Parathyroid adenoma (tissue), 2 donors: Measurements from ENCODE around the gene THRA.

ENCODE experiments used
- H2AFZ ChIP-seq: fragments of 300-600 bp; sonication (generic); one replicate; pipeline ENCODE4 v1.7.0; 2017; ENCODE audit warnings: antibody characterized with exemption, mild to moderate bottlenecking
- H3K27ac ChIP-seq: fragments of 300-600 bp; sonication (generic); one replicate; pipeline ENCODE4 v1.7.0; 2017
- H3K27me3 ChIP-seq: fragments of 300-600 bp; sonication (generic); one replicate; pipeline ENCODE4 v1.7.0; 2017; ENCODE audit warnings: low read length; ENCODE audit not compliant: control insufficient read depth, insufficient read depth
- H3K36me3 ChIP-seq: fragments of 300-600 bp; sonication (generic); one replicate; pipeline ENCODE4 v1.7.0; 2017; ENCODE audit warnings: low read length; ENCODE audit not compliant: control insufficient read depth, insufficient read depth
- H3K4me1 ChIP-seq: fragments of 300-600 bp; sonication (generic); one replicate; pipeline ENCODE4 v1.7.0; 2017; ENCODE audit warnings: control low read depth
- H3K4me2 ChIP-seq: fragments of 300-600 bp; sonication (generic); one replicate; pipeline ENCODE4 v1.7.0; 2017; ENCODE audit warnings: low read length
- H3K4me3 ChIP-seq: fragments of 300-600 bp; sonication (generic); one replicate; pipeline ENCODE4 v1.7.0; 2017; ENCODE audit warnings: low read depth, low read length
- H3K79me2 ChIP-seq: fragments of 300-600 bp; sonication (generic); one replicate; pipeline ENCODE4 v1.7.0; 2017; ENCODE audit warnings: control low read depth
- H3K9ac ChIP-seq: fragments of 300-600 bp; sonication (generic); one replicate; pipeline ENCODE4 v1.7.0; 2017; ENCODE audit warnings: mild to moderate bottlenecking
- H3K9me3 ChIP-seq: fragments of 300-600 bp; sonication (generic); one replicate; pipeline ENCODE4 v1.7.0; 2017; ENCODE audit warnings: low read length; ENCODE audit not compliant: control insufficient read depth
- TF ChIP-seq, protein P1 (sequence below): fragments of 300-600 bp; sonication (generic); IDR thresholded peaks from one replicate; pipeline ENCODE4 v1.7.0; 2017; ENCODE audit warnings: antibody characterized with exemption, mild to moderate bottlenecking
- donor health status: primary hyperparathyroidism.

The THRA gene

GRCh38 chr17:40026816-40027613, 35.8 kb upstream of the THRA start:
- H3K27me3 ChIP-seq, result no peaks in the 10 kb centered on the region
- peaks cover 17% of the 10 kb centered on the region for H3K4me1 ChIP-seq
- TF ChIP-seq, protein P1, sequence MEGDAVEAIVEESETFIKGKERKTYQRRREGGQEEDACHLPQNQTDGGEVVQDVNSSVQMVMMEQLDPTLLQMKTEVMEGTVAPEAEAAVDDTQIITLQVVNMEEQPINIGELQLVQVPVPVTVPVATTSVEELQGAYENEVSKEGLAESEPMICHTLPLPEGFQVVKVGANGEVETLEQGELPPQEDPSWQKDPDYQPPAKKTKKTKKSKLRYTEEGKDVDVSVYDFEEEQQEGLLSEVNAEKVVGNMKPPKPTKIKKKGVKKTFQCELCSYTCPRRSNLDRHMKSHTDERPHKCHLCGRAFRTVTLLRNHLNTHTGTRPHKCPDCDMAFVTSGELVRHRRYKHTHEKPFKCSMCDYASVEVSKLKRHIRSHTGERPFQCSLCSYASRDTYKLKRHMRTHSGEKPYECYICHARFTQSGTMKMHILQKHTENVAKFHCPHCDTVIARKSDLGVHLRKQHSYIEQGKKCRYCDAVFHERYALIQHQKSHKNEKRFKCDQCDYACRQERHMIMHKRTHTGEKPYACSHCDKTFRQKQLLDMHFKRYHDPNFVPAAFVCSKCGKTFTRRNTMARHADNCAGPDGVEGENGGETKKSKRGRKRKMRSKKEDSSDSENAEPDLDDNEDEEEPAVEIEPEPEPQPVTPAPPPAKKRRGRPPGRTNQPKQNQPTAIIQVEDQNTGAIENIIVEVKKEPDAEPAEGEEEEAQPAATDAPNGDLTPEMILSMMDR, result peak; percentile 96
- H3K4me3 ChIP-seq, result no peak overlapping the region
- H3K9ac ChIP-seq, result no peak overlapping the region
- H3K79me2 ChIP-seq, result no peaks in the 10 kb centered on the region
- no peaks in the 10 kb centered on the region for H3K36me3 ChIP-seq
- H3K27ac ChIP-seq, result peak overlapping the region; percentile 88
- H3K9me3 ChIP-seq, result no peaks in the 10 kb centered on the region
- peak overlapping the region; percentile 25 for H3K4me2 ChIP-seq
- H2AFZ ChIP-seq, result peak overlapping the region; percentile 25

DNA sequence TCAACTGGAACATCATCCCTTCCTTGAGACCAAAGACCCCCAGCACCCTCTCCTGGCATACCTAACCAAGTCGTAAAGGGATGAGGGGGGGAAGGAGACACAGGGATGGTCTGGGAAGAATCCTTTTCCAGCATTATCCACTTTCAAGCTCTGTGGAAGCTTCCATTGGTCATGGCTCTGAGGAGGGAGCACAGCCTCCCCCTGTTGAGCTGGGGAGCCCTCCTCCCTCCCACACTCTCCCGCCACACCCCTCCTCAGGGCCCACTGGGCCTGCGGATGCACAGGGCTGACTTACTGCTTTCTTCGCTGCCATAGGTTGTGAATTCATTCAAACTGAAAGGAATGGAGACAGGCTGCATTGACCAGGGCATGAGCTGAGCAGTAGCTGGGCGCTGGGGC, 35.2 kb upstream of the THRA start:
- H3K27ac ChIP-seq, result no peak overlapping the region
- no peak overlapping the region for H3K4me2 ChIP-seq
- TF ChIP-seq, protein P1, result no peak
- no peak overlapping the region for H2AFZ ChIP-seq
- H3K36me3 ChIP-seq, result no peaks in the 10 kb centered on the region
- no peaks in the 10 kb centered on the region for H3K79me2 ChIP-seq
- H3K9me3 ChIP-seq, result no peaks in the 10 kb centered on the region
- H3K4me3 ChIP-seq, result no peak overlapping the region
- no peaks in the 10 kb centered on the region for H3K27me3 ChIP-seq
- H3K4me1 ChIP-seq, result peaks cover 17% of the 10 kb centered on the region
- H3K9ac ChIP-seq, result no peak overlapping the region

DNA sequence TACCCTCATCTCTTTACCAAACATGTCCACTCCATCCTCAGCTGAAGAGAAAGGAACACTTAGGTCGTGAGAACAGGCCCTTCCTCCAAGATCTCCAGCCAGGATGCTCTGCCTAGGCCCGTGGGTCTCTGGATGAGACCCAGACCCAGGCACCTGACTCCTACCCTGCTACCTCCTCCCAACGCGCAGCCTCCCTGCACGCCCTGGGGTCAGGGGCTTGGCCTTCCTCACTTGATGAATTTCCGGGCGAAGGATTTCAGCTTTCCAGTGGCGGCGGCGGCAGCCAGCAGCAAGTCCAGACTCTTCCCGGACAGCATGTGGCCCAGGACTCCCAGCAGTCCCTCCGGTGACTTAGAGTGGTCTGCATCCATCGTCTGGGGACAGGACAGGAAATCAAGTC, 34.2 kb upstream of the THRA start:
- H3K27ac ChIP-seq, result no peak overlapping the region
- H3K4me2 ChIP-seq, result no peak overlapping the region
- H3K4me1 ChIP-seq, result peaks cover 17% of the 10 kb centered on the region
- no peaks in the 10 kb centered on the region for H3K36me3 ChIP-seq
- no peak overlapping the region for H3K9ac ChIP-seq
- no peaks in the 10 kb centered on the region for H3K27me3 ChIP-seq
- H3K4me3 ChIP-seq, result no peak overlapping the region
- no peaks in the 10 kb centered on the region for H3K9me3 ChIP-seq
- H3K79me2 ChIP-seq, result peaks cover 4% of the 10 kb centered on the region
- TF ChIP-seq, protein P1, result no peak
- no peak overlapping the region for H2AFZ ChIP-seq

- H3K4me3 ChIP-seq, result no peak overlapping the region
- H3K79me2 ChIP-seq, result peaks cover 5% of the 10 kb centered on the region
- H3K9ac ChIP-seq, result no peak overlapping the region
- H2AFZ ChIP-seq, result no peak overlapping the region
- H3K4me1 ChIP-seq, result peaks cover 3% of the 10 kb centered on the region
- H3K27me3 ChIP-seq, result no peaks in the 10 kb centered on the region
- H3K9me3 ChIP-seq, result no peaks in the 10 kb centered on the region
- no peaks in the 10 kb centered on the region for H3K36me3 ChIP-seq
- H3K4me2 ChIP-seq, result no peak overlapping the region
- no peak overlapping the region for H3K27ac ChIP-seq
- TF ChIP-seq, protein P1, result no peak
Measured at GRCh38 chr17:40031706-40032105, 31.1 kb upstream of the THRA start.
